Astrocyte (in vitro differentiated cells and primary cell): ENCODE results near the gene LANCL1.
"Not testable (repeated sequence)": the region's sequence is repeated elsewhere in the genome, so short reads cannot be mapped to it uniquely, and the experiment has no call there.

Source experiments
- CTCF ChIP-seq: IDR thresholded peaks from 2 replicates; pipeline ENCODE4 v1.5.1; 2011; ENCODE audit warnings: low read depth, mild to moderate bottlenecking, inconsistent platforms, low read length, moderate library complexity; ENCODE audit not compliant: insufficient read depth
- EZH2 ChIP-seq: IDR thresholded peaks from 2 replicates; pipeline ENCODE4 v1.6.1; 2012; ENCODE audit warnings: mild to moderate bottlenecking, low read length, inconsistent platforms; ENCODE audit not compliant: insufficient read depth

- not testable (repeated sequence) for TF ChIP-seq CTCF, EZH2
These were observed 49.2 kb downstream of the LANCL1 start for GRCh38 chr2:210427309-210427708.
